Cortex of kidney (tissue), 1 donor: ENCODE data around the gene MAML3.

Experiments used
- DNase-seq: peaks from one replicate; lab custom pipeline; 2025; lab: John Stamatoyannopoulos, UW

MAML3 gene

DNA sequence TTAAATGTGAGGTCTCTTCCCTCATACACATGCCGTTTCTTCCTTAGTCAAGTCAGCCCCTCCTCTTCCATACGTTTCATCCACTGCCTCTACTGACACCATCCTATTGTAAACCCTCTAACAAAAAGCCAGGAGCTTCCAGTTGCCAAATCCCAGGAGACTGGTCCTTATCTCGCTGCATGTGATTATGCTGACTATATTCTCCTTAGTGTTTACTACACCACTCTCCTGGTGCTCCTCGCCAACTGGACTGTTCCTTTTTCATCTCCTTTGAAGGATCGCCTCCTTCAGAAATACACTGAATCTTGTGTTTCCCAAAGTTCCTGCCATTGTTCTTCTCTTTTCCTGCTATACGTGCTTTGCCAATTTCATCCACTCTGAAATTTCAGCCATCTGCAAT lies 27.7 kb downstream of the MAML3 start:
- DNase-seq, result no peak

DNA sequence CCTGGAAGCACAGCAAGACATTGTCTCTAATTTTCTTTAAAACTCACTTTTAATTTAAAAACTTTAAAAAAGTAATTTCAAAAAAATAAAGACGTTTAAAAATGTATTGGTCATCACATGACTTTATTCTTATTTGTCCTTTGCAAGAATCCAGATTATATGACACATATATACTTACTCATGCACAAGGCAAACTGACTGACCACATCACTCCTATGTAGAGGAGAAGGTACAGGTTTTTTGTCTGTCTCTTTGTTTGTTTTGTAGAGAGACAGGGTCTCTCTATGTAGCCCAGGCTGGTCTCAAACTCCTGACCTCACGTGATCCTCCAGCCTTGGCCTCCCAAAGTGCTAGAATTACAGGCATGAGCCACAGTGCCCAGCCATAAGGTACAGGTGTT lies 28.6 kb downstream of the MAML3 start:
- DNase-seq, result no peak

DNA sequence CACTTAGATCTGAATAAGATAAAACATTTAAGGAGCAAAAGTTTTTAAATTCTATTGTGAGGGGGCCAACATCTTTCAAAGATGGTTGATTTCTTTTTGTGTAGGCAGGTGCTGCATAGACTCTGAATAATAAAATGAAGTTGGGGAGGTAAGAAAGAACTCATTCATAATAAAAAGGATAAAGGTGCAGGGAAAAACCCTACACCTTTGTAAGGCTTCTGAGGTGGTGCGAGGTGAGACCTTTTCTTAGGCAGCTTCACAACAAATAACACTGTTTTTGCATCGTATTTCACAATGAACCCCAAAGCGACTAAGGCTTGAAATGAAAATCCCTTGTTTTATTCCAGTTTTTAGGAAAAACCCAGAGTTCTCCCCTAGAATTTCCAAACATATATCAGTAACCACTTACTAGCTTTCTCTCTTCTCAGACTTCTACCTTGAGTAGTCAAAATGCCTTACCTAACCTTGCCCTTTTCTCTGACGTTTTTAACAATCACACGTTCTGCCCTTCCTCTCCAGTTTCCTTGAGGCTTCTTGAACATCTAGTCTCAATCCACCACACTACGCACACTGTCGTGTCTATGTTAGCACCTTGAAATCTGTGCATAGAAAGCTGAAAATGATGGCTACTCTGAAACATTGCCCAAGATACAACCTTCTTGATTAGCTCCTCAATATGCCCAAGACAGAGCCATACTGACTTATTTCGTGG lies 30.2 kb downstream of the MAML3 start:
- DNase-seq, result no peak

- DNase-seq, result no peak
These were observed 31.1 kb downstream of the MAML3 start for GRCh38 chr4:140122891-140123290.

GRCh38 chr4:140121646-140122045 lies 32.3 kb downstream of the MAML3 start:
- DNase-seq, result no peak

- DNase-seq, result no peak
These were observed 34.9 kb downstream of the MAML3 start for GRCh38 chr4:140118931-140119640.

DNA sequence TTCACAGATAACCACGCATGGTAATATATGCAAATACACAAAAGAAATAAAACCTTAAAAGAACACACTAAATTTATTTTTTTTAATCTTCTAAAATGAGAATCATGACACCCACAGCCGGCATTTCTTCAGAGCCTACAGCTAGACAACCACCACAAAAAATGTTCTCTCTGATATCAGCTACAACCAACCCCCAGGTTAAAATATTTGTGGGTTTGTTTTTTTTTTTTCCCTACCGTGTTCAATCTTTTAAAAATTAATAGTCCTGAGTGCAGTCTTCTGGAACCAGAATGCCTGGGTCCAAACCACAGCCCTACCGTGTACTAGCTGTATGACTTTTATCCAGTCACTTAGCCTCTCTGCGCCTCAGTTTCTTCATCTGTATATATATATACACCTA lies 36.0 kb downstream of the MAML3 start:
- DNase-seq, result no peak

DNA sequence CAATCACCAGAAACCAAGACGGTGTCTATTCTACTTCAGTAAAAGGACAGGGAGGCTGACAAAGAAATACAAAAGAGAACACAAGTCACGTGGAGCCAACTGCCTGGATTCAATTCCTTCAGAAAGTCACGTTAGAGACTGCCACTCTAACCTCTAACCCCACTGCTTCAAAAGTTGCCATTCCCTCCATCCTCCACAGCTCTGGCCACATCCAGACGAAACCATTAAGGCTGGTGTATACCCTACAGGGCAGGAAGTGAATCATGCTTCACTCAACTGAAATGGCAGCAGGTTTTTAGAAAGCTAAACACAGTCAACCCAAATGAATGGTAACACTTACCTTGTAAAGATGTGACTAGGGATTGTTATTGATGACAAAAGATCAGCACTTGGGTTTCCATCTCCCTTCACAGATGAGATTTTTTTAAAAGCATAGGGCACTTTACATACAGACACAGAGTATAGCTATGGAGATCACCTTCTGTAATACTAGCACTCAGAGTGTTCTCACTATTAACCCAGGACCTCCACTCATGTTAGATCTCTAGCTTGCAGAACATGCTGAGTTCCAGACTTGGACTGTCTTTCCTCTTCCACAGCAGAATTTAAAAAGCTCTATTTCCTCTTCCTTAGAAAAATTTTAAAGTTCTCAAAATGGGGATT lies 37.4 kb downstream of the MAML3 start:
- DNase-seq, result no peak

DNA sequence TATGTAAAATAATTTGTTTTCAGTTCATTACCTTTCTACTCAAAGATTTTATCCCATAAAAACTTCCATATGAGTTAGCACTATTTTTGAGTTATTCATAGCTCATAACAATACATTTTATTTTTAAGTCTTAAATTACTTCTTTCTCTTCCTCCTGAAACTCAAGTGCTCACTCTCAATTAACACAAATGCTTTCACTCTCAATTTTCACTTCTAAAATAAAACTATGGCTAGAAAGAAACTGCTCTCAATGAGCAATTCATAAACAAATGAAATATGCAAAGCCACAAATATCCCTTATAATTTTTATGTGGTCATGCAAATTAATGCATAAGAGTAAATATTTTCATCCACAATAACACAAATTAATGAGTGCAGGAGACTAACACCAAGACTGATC lies 38.8 kb downstream of the MAML3 start:
- no peak for DNase-seq

DNA sequence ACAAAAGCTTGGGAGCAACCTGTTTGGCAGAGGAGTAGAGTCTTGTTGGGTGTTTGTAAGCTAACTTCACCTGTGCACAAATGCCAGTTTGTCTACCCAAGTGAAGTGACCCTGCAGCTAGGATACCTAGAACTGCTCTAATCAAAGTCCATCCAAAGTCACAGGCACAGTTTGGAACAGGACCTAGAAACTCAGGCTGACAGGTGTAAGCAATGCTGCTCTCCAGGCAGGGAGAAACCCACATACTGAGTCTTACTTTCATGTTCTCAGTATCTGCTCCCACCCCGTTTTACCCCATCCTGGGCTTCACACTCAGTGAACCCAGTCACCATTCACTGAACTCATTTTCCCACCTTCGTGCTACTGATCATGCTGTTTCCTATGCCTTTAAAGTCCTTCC lies 40.3 kb downstream of the MAML3 start:
- DNase-seq, result no peak

GRCh38 chr4:140112576-140112975 lies 41.4 kb downstream of the MAML3 start:
- no peak for DNase-seq

DNA sequence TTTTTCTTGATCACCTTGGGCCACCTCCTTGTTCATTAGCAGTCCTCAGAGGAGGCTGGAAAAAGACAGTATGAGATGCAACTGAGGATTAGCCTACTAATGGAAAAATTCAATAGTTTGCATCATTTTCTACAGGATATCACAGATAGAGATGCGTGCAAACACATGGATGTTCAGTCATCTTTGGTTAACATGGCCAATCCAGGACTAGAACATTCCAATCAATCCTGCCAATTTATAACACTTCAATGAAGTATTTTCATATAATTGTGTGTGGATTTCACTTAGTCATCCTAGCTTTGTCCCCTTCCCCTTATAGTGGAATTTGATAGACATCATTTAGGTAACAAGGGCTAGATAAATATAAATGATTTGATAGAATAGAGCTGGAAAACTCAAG lies 42.7 kb downstream of the MAML3 start:
- DNase-seq, result no peak

- DNase-seq, result no peak
These were observed 43.3 kb downstream of the MAML3 start for GRCh38 chr4:140110542-140111215.

GRCh38 chr4:140109737-140110136 lies 44.2 kb downstream of the MAML3 start:
- DNase-seq, result no peak

GRCh38 chr4:140109292-140109691 lies 44.7 kb downstream of the MAML3 start:
- no peak for DNase-seq

GRCh38 chr4:140108713-140109230 lies 45.2 kb downstream of the MAML3 start:
- no peak for DNase-seq

DNA sequence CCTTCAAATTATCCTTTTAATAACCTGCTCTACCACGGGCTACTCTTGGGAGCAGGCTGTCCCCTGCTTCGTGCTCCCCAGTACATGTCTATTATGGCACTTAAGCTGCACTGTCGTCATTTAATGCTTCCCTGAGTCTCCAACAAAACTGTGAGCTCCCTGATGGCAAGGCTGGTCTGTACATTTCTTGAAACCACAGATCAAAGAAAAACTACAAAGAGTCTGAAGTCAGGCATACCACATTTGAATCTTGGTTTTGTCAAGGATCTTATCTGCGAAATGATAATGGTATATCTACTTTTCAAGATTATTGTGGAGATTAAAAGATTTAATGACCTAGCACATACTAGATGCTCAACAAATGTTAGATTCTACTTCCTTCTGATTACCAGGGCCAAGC lies 45.7 kb downstream of the MAML3 start:
- no peak for DNase-seq

DNA sequence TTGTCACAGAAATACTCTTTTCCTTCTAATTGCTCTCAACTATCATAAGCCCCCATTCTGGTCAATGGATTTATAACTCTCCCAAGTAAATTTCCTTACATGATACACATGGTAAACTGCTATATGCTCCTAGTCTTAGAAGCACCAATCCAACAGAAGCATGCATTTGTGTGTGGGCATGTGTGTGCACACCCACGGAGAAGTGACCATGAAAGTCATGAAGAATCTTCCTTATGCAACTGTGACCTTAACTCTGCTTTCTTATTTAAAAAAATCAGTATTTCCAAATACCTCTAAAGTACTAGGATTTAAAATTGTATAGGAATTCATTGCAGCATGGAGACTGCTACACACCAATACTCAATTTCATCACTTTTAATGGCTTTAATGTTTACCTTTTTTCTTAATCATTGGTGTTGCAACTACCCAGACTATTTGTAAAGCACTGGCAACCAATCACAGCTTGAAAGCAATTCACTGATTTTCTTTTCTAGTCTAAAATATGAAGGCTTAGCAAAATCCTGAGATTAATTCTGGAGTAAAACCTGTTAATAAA lies 47.6 kb downstream of the MAML3 start:
- DNase-seq, result no peak

DNA sequence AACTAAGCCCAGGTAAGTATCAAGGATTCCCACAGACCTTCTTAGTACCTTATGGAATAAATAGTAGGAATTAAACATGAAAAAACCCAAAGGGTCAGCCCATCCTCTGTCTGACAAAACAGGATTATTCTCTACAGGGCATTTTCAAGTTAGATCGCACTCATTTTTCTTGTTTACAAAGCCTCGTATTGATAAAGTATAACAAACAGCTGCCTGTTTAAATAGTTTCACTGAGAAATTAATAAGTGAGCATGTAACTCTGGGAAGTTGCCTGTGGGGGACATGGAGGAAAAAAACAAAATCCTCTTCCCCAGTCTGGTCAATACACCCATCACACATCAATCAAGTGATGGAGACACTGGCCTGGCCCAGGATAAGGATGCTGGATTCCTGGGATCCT lies 48.5 kb downstream of the MAML3 start:
- no peak for DNase-seq

DNA sequence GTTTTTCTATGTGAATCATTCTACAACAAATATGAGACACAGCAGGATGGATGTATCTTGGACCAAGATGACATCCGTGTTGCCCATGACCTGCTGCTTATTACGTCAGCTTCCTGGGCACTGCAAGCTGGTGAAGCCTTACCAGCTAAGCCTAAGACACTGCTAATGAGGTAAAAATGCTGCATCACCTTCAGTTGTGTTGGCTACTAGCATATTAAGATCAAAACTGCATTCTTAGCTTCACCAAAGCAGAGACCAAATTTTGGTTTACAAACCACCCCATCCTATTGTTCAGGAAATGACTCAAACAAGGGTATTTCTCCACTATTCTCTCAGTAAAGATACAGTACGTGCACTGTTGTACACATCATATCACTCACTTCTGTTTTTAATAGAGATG lies 50.3 kb downstream of the MAML3 start:
- no peak for DNase-seq

- DNase-seq, result no peak
These were observed 51.6 kb downstream of the MAML3 start for GRCh38 chr4:140102421-140102820.

- DNase-seq, result no peak
These were observed 53.2 kb downstream of the MAML3 start for GRCh38 chr4:140100771-140101170.
